ENCODE data around the gene CRTAP. TPM values are rescaled to one million over a fixed set of nuclear protein-coding genes. Genes with fewer than 3 reads are reported as not detected.
"Not testable (repeated sequence)": the region's sequence is repeated elsewhere in the genome, so short reads cannot be mapped to it uniquely, and the experiment has no call there.

The CRTAP gene
- total RNA-seq, 2 experiments from 2014 or later: 39.2 to 43.4 TPM

GRCh38 chr3:33171580-33171979, 57.8 kb downstream of the CRTAP start:
- H3K4me1 Mint-ChIP-seq: peaks cover 9% of the 10 kb centered on the region
- H3K4me3 Mint-ChIP-seq: no peak overlapping the region
- intact Hi-C loops (cut with DNase I, micrococcal nuclease): no loop called here
- ATAC-seq (peak; percentile 81), DNase-seq (no peak)
- H3K27me3 Mint-ChIP-seq: no peaks in the 10 kb centered on the region
- ChIA-PET POLR2A (interaction anchor here (0.7 kb wide), 1 partner anchor 76 kb away, joined by 6 read pairs; no protein-coding TSS in a partner anchor), CTCF (interaction anchor here (1.0 to 1.6 kb wide), 3 partner anchors 21 to 201 kb away, joined by 3 to 7 read pairs (median 4); no protein-coding TSS in a partner anchor)
- H3K9me3 Mint-ChIP-seq (ENCODE audit: low read depth): no peaks in the 10 kb centered on the region
- H3K27ac Mint-ChIP-seq: peak overlapping the region; percentile 35
- no peaks in the 10 kb centered on the region for H3K36me3 Mint-ChIP-seq (ENCODE audit: low read depth)

GRCh38 chr3:33173103-33173502, 59.3 kb downstream of the CRTAP start:
- Mint-ChIP-seq H3K27me3 (no peaks in the 10 kb centered on the region), H3K27ac (no peak overlapping the region), H3K36me3 (ENCODE audit: low read depth) (no peaks in the 10 kb centered on the region), H3K4me1 (peaks cover 9% of the 10 kb centered on the region), H3K4me3 (no peak overlapping the region), H3K9me3 (ENCODE audit: low read depth) (no peaks in the 10 kb centered on the region)
- DNase-seq (no peak), ATAC-seq (no peak)
- ChIA-PET CTCF (interaction anchor here (1.6 kb wide), 1 partner anchor 41 kb away, joined by 4 read pairs; no protein-coding TSS in a partner anchor), POLR2A (no interaction called here)
- intact Hi-C loops (cut with DNase I, micrococcal nuclease): no loop called here

- Mint-ChIP-seq H3K4me1 (peaks cover 9% of the 10 kb centered on the region), H3K4me3 (no peak overlapping the region), H3K27me3 (no peaks in the 10 kb centered on the region), H3K27ac (no peak overlapping the region), H3K9me3 (ENCODE audit: low read depth) (peaks cover 1% of the 10 kb centered on the region), H3K36me3 (ENCODE audit: low read depth) (no peaks in the 10 kb centered on the region)
- intact Hi-C loops (cut with DNase I, micrococcal nuclease): no loop called here
- ChIA-PET CTCF (no interaction called here), POLR2A (no interaction called here)
- no peak for ATAC-seq
- no peak for DNase-seq
Measured at GRCh38 chr3:33173672-33174071, 59.9 kb downstream of the CRTAP start.

- Mint-ChIP-seq H3K36me3 (ENCODE audit: low read depth) (no peaks in the 10 kb centered on the region), H3K4me1 (peaks cover 9% of the 10 kb centered on the region), H3K27ac (no peak overlapping the region), H3K4me3 (no peak overlapping the region), H3K9me3 (ENCODE audit: low read depth) (peaks cover 4% of the 10 kb centered on the region), H3K27me3 (no peaks in the 10 kb centered on the region)
- CTCF ChIA-PET: interaction anchor here (1.4 kb wide), 1 partner anchor 42 kb away, joined by 4 read pairs; no protein-coding TSS in a partner anchor
- ATAC-seq (no peak), DNase-seq (no peak)
- intact Hi-C loops (cut with DNase I, micrococcal nuclease): no loop called here
- POLR2A ChIA-PET: no interaction called here
Measured at GRCh38 chr3:33174095-33174494, 60.3 kb downstream of the CRTAP start.

GRCh38 chr3:33174711-33175414, 61.0 kb downstream of the CRTAP start:
- H3K27ac Mint-ChIP-seq: no peak overlapping the region
- intact Hi-C loops (cut with DNase I, micrococcal nuclease): no loop called here
- H3K27me3 Mint-ChIP-seq: no peaks in the 10 kb centered on the region
- CTCF ChIA-PET: interaction anchor here (1.4 kb wide), 1 partner anchor 43 kb away, joined by 4 read pairs; no protein-coding TSS in a partner anchor
- H3K4me3 Mint-ChIP-seq: no peak overlapping the region
- no peak for DNase-seq
- H3K4me1 Mint-ChIP-seq: peaks cover 9% of the 10 kb centered on the region
- peaks cover 8% of the 10 kb centered on the region for H3K9me3 Mint-ChIP-seq (ENCODE audit: low read depth)
- POLR2A ChIA-PET: no interaction called here
- ATAC-seq: no peak
- H3K36me3 Mint-ChIP-seq (ENCODE audit: low read depth): no peaks in the 10 kb centered on the region

- Mint-ChIP-seq H3K27ac (no peak overlapping the region), H3K4me3 (no peak overlapping the region), H3K4me1 (no peaks in the 10 kb centered on the region), H3K27me3 (no peaks in the 10 kb centered on the region), H3K9me3 (ENCODE audit: low read depth) (peaks cover 10% of the 10 kb centered on the region), H3K36me3 (ENCODE audit: low read depth) (no peaks in the 10 kb centered on the region)
- ChIA-PET CTCF (interaction anchor here (0.6 to 0.9 kb wide), 2 partner anchors 38 to 194 kb away, joined by 3 to 4 read pairs; no protein-coding TSS in a partner anchor), POLR2A (interaction anchor here (0.6 kb wide), 1 partner anchor 13 kb away, joined by 4 read pairs; no protein-coding TSS in a partner anchor)
- intact Hi-C loops (cut with DNase I, micrococcal nuclease): no loop called here
- ATAC-seq (no peak), DNase-seq (no peak)
Measured at GRCh38 chr3:33179132-33179531, 65.3 kb downstream of the CRTAP start.

- CTCF ChIA-PET: no interaction called here
- DNase-seq (no peak), ATAC-seq (no peak)
- Mint-ChIP-seq H3K4me3 (no peak overlapping the region), H3K36me3 (ENCODE audit: low read depth) (no peaks in the 10 kb centered on the region), H3K27me3 (peaks cover 2% of the 10 kb centered on the region), H3K9me3 (ENCODE audit: low read depth) (peaks cover 10% of the 10 kb centered on the region), H3K4me1 (no peaks in the 10 kb centered on the region), H3K27ac (no peak overlapping the region)
- intact Hi-C loops (cut with DNase I, micrococcal nuclease): no loop called here
- POLR2A ChIA-PET: no interaction called here
Measured at GRCh38 chr3:33181229-33181628, 67.4 kb downstream of the CRTAP start.

GRCh38 chr3:33181641-33182040, 67.8 kb downstream of the CRTAP start:
- H3K27me3 Mint-ChIP-seq; ATAC-seq; intact Hi-C loops (cut with DNase I, micrococcal nuclease); H3K4me1 Mint-ChIP-seq; DNase-seq; H3K4me3 Mint-ChIP-seq; CTCF ChIA-PET; POLR2A ChIA-PET; H3K27ac Mint-ChIP-seq; H3K36me3 Mint-ChIP-seq (ENCODE audit: low read depth): not testable (repeated sequence)
- H3K9me3 Mint-ChIP-seq (ENCODE audit: low read depth): peaks cover 10% of the 10 kb centered on the region

GRCh38 chr3:33184863-33185262, 71.0 kb downstream of the CRTAP start:
- CTCF ChIA-PET: interaction anchor here (1.1 to 1.8 kb wide), 3 partner anchors 13 to 53 kb away, joined by 3 to 6 read pairs (median 4); no protein-coding TSS in a partner anchor
- DNase-seq (no peak), ATAC-seq (no peak)
- Mint-ChIP-seq H3K4me3 (no peak overlapping the region), H3K27me3 (peaks cover 4% of the 10 kb centered on the region), H3K4me1 (no peaks in the 10 kb centered on the region), H3K27ac (no peak overlapping the region), H3K36me3 (ENCODE audit: low read depth) (no peaks in the 10 kb centered on the region), H3K9me3 (ENCODE audit: low read depth) (peaks cover 2% of the 10 kb centered on the region)
- intact Hi-C loops (cut with DNase I, micrococcal nuclease): no loop called here
- POLR2A ChIA-PET: no interaction called here

GRCh38 chr3:33186524-33187367, 72.9 kb downstream of the CRTAP start:
- ATAC-seq (no peak), DNase-seq (no peak)
- Mint-ChIP-seq H3K27ac (no peak overlapping the region), H3K4me1 (no peaks in the 10 kb centered on the region), H3K9me3 (ENCODE audit: low read depth) (no peaks in the 10 kb centered on the region), H3K4me3 (no peak overlapping the region), H3K36me3 (ENCODE audit: low read depth) (no peaks in the 10 kb centered on the region), H3K27me3 (peaks cover 4% of the 10 kb centered on the region)
- ChIA-PET POLR2A (no interaction called here), CTCF (interaction anchor here (1.8 kb wide), 1 partner anchor 11 kb away, joined by 4 read pairs; no protein-coding TSS in a partner anchor)
- intact Hi-C loops (cut with DNase I, micrococcal nuclease): no loop called here

- CTCF ChIA-PET: no interaction called here
- no peak for DNase-seq
- H3K9me3 Mint-ChIP-seq (ENCODE audit: low read depth): no peaks in the 10 kb centered on the region
- no peak for ATAC-seq
- peaks cover 4% of the 10 kb centered on the region for H3K27me3 Mint-ChIP-seq
- no peak overlapping the region for H3K27ac Mint-ChIP-seq
- H3K4me3 Mint-ChIP-seq: no peak overlapping the region
- intact Hi-C loops (cut with DNase I, micrococcal nuclease): no loop called here
- no peaks in the 10 kb centered on the region for H3K36me3 Mint-ChIP-seq (ENCODE audit: low read depth)
- POLR2A ChIA-PET: no interaction called here
- no peaks in the 10 kb centered on the region for H3K4me1 Mint-ChIP-seq
Measured at GRCh38 chr3:33187368-33187634, 73.5 kb downstream of the CRTAP start.

GRCh38 chr3:33194303-33194702, 80.5 kb downstream of the CRTAP start:
- H3K4me3 Mint-ChIP-seq: no peak overlapping the region
- intact Hi-C loops (cut with DNase I, micrococcal nuclease): no loop called here

More at GRCh38 chr3:33194303-33194702, 80.5 kb downstream of the CRTAP start:
- H3K27ac Mint-ChIP-seq: no peak overlapping the region
- H3K4me1 Mint-ChIP-seq: no peaks in the 10 kb centered on the region
- no peaks in the 10 kb centered on the region for H3K9me3 Mint-ChIP-seq (ENCODE audit: low read depth)
- H3K27me3 Mint-ChIP-seq: peaks cover 1% of the 10 kb centered on the region
- no peaks in the 10 kb centered on the region for H3K36me3 Mint-ChIP-seq (ENCODE audit: low read depth)
- ChIA-PET CTCF (no interaction called here), POLR2A (no interaction called here)
- DNase-seq (no peak), ATAC-seq (no peak)
